GM12873 (cell line): ENCODE measurements around the gene PLEKHM3.

Source experiments
- CTCF ChIP-seq: IDR thresholded peaks from 2 replicates; pipeline ENCODE4 v1.5.1; 2012; ENCODE audit warnings: low read depth, mild to moderate bottlenecking, moderate library complexity, low read length, control low read depth; ENCODE audit not compliant: insufficient read depth; ENCODE audit errors: missing control alignments

PLEKHM3 gene

GRCh38 chr2:207835805-207836204 is 189.5 kb downstream of the PLEKHM3 start:
- TF ChIP-seq CTCF, result no peak

- no peak for TF ChIP-seq CTCF
These were observed 192.0 kb downstream of the PLEKHM3 start for GRCh38 chr2:207833251-207833751.

GRCh38 chr2:207831584-207832248 is 193.6 kb downstream of the PLEKHM3 start:
- TF ChIP-seq CTCF, result no peak

- no peak for TF ChIP-seq CTCF
These were observed 194.4 kb downstream of the PLEKHM3 start for GRCh38 chr2:207830778-207831438.

- TF ChIP-seq CTCF, result no peak
These were observed 196.8 kb downstream of the PLEKHM3 start for GRCh38 chr2:207828361-207829057.

- TF ChIP-seq CTCF, result no peak
These were observed 199.3 kb downstream of the PLEKHM3 start for GRCh38 chr2:207825978-207826377.
